Kidney (tissue), 14 donors: ENCODE data around the gene RMI2. TPM values are rescaled to one million over a fixed set of nuclear protein-coding genes. Genes with fewer than 3 reads are reported as not detected.
A peak's percentile ranks its signal among the peaks of the same experiment; 100 is the strongest.

ENCODE experiments used
- DNase-seq, 5 donors: peaks; one replicate each; pipeline ENCODE4 v3.0.0-alpha.2; 2013 to 2020
- FAIRE-seq: peaks from 2 replicates; lab custom pipeline; 2012; peaks lifted over from hg19 to GRCh38; lab: Jason Lieb, UNC
- H3K27ac ChIP-seq, 2 donors: one replicate each; pipeline ENCODE4 v1.7.0; 2013; ENCODE audit warnings: low read depth in 2 of 2, low read length in 2 of 2, inconsistent platforms in 1 of 2
- H3K27me3 ChIP-seq: one replicate; pipeline ENCODE4 v1.7.1; 2013; ENCODE audit warnings: low read length, inconsistent platforms; ENCODE audit not compliant: control insufficient read depth, insufficient read depth
- H3K36me3 ChIP-seq, 3 donors: one replicate each; pipeline versions ENCODE4 v1.7.0 to v1.7.1; 2013; ENCODE audit warnings: low read length in 3 of 3, control low read depth in 1 of 3, inconsistent platforms in 1 of 3; ENCODE audit not compliant: insufficient read depth in 3 of 3, control insufficient read depth in 2 of 3
- H3K4me1 ChIP-seq, 3 donors: one replicate each; pipeline versions ENCODE4 v1.7.0 to v1.7.1; 2013; ENCODE audit warnings: low read length in 3 of 3, inconsistent platforms in 1 of 3, low read depth in 1 of 3; ENCODE audit not compliant: control insufficient read depth in 2 of 3, insufficient read depth in 2 of 3
- H3K4me3 ChIP-seq, 3 donors: one replicate each; pipeline versions ENCODE4 v1.7.0 to v1.8.1; 2013; ENCODE audit warnings: low read length in 3 of 3, control low read depth in 1 of 3, inconsistent platforms in 1 of 3
- H3K9ac ChIP-seq, 3 donors: one replicate each; pipeline versions ENCODE4 v1.7.0 to v1.7.1; 2013; ENCODE audit warnings: low read length in 3 of 3, control low read depth in 1 of 3, inconsistent platforms in 1 of 3
- H3K9me3 ChIP-seq, 3 donors: one replicate each; pipeline versions ENCODE4 v1.7.0 to v1.7.1; 2013; ENCODE audit warnings: low read length in 3 of 3, control low read depth in 1 of 3, inconsistent platforms in 1 of 3; ENCODE audit not compliant: control insufficient read depth in 2 of 3, insufficient read depth in 1 of 3
- intact Hi-C: fragments of 100-400 bp; cut with DNase I; formaldehyde crosslinking; loops from one replicate; pipeline ENCODE4 v1.11.1; 2022
- microRNA-seq: library from miRNA; unstranded; fragments of <30 nt; microRNA quantifications from one replicate; pipeline ENCODE4 v1.2.0, GENCODE V29; 2020
- polyA plus RNA-seq: library from polyadenylated mRNA; stranded (reverse); fragments of 350-450 nt; fragmentation: Illumina TruSeq; extraction: RNeasy Lipid Tissue Mini Kit (QIAGEN cat#74804); gene quantifications from one replicate; pipeline ENCODE4 v1.2.3, GENCODE V29; 2014; ENCODE audit warnings: low read depth, low replicate concordance; ENCODE audit not compliant: insufficient read depth
- total RNA-seq: library from RNA; stranded (reverse); fragmentation: NEBNext Ultra II Directional; extraction: Animal tissue kit (Norgen Biotek cat#: 25700); gene quantifications from one replicate; pipeline ENCODE4 v1.2.1, GENCODE V29; 2021
- TF ChIP-seq, protein P1 (sequence below): IDR thresholded peaks from 3 replicates; pipeline ENCODE4 v1.5.1; 2012; ENCODE audit warnings: mild to moderate bottlenecking, moderate library complexity, borderline replicate concordance; ENCODE audit not compliant: insufficient read depth; ENCODE audit errors: extremely low read depth
- donor health status: control.
- donor health status: control.
- donor health status: control.
- donor health status: control.
- donor health status: control.
- donor health status: DM: yes; HTN: yes; CAD: no.
- donor health status: Normal renal cell carcinoma (clear cell type).

The RMI2 gene
- total and polyA plus RNA-seq, 2 donors from 2014 or later, result 4.6 to 5.2 TPM

DNA sequence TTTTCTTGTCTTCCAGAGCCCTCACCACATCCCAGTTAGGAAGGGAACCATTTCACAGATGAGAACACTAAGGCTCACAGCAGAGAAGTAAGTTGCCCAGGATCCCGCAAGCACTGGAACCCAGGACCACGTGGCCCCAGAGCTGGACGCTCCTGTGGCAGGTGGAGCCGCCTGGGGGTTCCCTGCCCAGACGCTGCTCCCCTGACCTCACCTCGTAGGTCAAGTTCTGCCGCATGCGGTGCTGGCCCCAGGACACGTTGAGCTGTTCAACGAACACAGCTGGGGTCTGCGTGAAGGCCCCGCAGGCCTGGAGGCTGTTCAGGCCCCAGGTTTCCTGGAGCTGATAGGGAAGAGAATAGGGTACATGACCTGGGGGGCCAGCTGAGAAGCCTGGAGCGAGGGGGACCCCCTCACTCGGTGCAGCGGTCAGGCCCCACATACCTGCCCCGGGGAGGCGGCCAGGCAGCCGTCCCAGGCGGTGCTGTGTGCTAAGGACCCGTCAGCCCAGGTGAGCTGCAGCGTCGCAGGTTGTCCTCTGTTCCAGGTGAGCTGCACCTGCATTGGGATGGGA, 54.1 kb downstream of the RMI2 start:
- peak in 1 of 5 donors; percentile 58 for DNase-seq
- intact Hi-C loops, result loop anchor here (10.0 kb wide), 1 partner anchor 415 kb away; no protein-coding TSS in a partner anchor
- Histone ChIP-seq H3K27ac (no peak overlapping the region), H3K4me1 (peaks cover 0 to 3% (median 0%) of the 10 kb centered on the region in 3 donors), H3K27me3 (no peaks in the 10 kb centered on the region), H3K9ac (no peak overlapping the region), H3K9me3 (no peaks in the 10 kb centered on the region), H3K4me3 (no peak overlapping the region), H3K36me3 (no peaks in the 10 kb centered on the region)
- no peak for FAIRE-seq
- TF ChIP-seq, protein P1, sequence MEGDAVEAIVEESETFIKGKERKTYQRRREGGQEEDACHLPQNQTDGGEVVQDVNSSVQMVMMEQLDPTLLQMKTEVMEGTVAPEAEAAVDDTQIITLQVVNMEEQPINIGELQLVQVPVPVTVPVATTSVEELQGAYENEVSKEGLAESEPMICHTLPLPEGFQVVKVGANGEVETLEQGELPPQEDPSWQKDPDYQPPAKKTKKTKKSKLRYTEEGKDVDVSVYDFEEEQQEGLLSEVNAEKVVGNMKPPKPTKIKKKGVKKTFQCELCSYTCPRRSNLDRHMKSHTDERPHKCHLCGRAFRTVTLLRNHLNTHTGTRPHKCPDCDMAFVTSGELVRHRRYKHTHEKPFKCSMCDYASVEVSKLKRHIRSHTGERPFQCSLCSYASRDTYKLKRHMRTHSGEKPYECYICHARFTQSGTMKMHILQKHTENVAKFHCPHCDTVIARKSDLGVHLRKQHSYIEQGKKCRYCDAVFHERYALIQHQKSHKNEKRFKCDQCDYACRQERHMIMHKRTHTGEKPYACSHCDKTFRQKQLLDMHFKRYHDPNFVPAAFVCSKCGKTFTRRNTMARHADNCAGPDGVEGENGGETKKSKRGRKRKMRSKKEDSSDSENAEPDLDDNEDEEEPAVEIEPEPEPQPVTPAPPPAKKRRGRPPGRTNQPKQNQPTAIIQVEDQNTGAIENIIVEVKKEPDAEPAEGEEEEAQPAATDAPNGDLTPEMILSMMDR, result no peak

DNA sequence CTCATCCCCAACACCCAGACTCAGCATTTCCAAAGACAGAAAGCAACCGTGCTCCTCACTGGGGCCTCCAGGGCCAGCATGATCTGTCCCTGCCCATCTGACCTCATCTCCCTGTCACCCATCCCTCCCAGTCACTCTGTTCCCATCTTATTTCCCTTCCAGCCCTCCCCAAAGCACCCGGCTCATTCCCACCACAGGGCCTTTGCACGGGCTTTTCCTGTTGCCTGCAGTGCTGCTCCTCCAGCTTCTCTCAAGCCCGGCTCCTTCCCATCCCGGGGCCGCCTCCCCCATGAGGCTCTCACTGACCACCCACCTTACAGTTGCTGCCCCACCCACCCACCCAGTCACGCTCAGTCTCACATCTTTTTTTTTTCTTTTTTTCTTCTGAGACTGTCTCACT, 54.8 kb downstream of the RMI2 start:
- intact Hi-C loops, result loop anchor here (10.0 kb wide), 1 partner anchor 125 kb away; a partner anchor contains a TSS
- Histone ChIP-seq H3K4me1 (peaks cover 0 to 3% (median 0%) of the 10 kb centered on the region in 3 donors), H3K27ac (no peak overlapping the region), H3K9ac (no peak overlapping the region), H3K36me3 (no peaks in the 10 kb centered on the region), H3K27me3 (no peaks in the 10 kb centered on the region), H3K9me3 (no peaks in the 10 kb centered on the region), H3K4me3 (no peak overlapping the region)
- peak in 1 of 5 donors; percentile 61 for DNase-seq
- FAIRE-seq, result no peak
- TF ChIP-seq, protein P1, result no peak

Small RNA genes within 50 kb of the gene (microRNA-seq; reads per million reads assigned to microRNA genes)
- not detected for gene MIR548H2

Other genes with a start within 250 kb of the RMI2 start
- 21.8 TPM for gene SOCS1, start 89.3 kb upstream of the RMI2 start, total RNA-seq
- 10.4 TPM for gene SOCS1, start 89.3 kb upstream of the RMI2 start, polyA plus RNA-seq
- gene TNP2, start 76.1 kb upstream of the RMI2 start, total RNA-seq, result not detected
- gene TNP2, start 76.1 kb upstream of the RMI2 start, polyA plus RNA-seq, result not detected
- gene PRM3, start 71.8 kb upstream of the RMI2 start, total RNA-seq, result not detected
- not detected for gene PRM3, start 71.8 kb upstream of the RMI2 start, polyA plus RNA-seq
- not detected for gene PRM2, start 69.0 kb upstream of the RMI2 start, total RNA-seq
- not detected for gene PRM2, start 69.0 kb upstream of the RMI2 start, polyA plus RNA-seq
- gene PRM1, start 64.1 kb upstream of the RMI2 start, total RNA-seq, result not detected
- not detected for gene PRM1, start 64.1 kb upstream of the RMI2 start, polyA plus RNA-seq
- gene LITAF, start 241.5 kb downstream of the RMI2 start, total RNA-seq, result 171 TPM
- 121 TPM for gene LITAF, start 241.5 kb downstream of the RMI2 start, polyA plus RNA-seq